ENCODE results near the gene NRSN2.

- no peak for TF ChIP-seq CTCF (conservative IDR thresholded peaks at IDR 0.05; ENCODE audit: low read depth, low read length)
- TF ChIP-seq CHD1 (IDR thresholded peaks at IDR 0.05; ENCODE audit: low read depth, low read length): no peak
- TF ChIP-seq RAD21 (IDR thresholded peaks at IDR 0.05; ENCODE audit: low read length): no peak
- no peak for TF ChIP-seq SMC3 (IDR thresholded peaks at IDR 0.05; ENCODE audit: low read depth, low read length)
- no peak for TF ChIP-seq RCOR1 (IDR thresholded peaks at IDR 0.05; ENCODE audit: insufficient replicate concordance, low read length)
Observed at GRCh38 chr20:329851-330232, 17.1 kb upstream of the NRSN2 start.

Measured in IMR-90 (cell line).